Fibroblast of the aortic adventitia (primary cell): ENCODE results near the gene RWDD1. TPM values are rescaled to one million over a fixed set of nuclear protein-coding genes. Genes with fewer than 3 reads are reported as not detected.

ENCODE experiments used
- DNase-seq: peaks from one replicate; pipeline ENCODE4 v3.0.0-alpha.2; 2010; ENCODE audit warnings: low read depth
- H3K4me3 ChIP-seq: 2 replicates; pipeline ENCODE4 v1.5.1; 2011; ENCODE audit warnings: low read depth, mild to moderate bottlenecking, control low read depth, low read length, moderate library complexity
- total RNA-seq: library from RNA; depleted of rRNA; stranded (reverse); fragments of >200 nt; gene quantifications from 2 replicates; pipeline ENCODE4 v1.2.3, GENCODE V29; 2012; ENCODE audit warnings: low replicate concordance
- TF ChIP-seq, protein P1 (sequence below): IDR thresholded peaks from 2 replicates; pipeline ENCODE4 v1.5.1; 2011; ENCODE audit warnings: mild to moderate bottlenecking, low read length, control low read depth, inconsistent platforms; ENCODE audit not compliant: insufficient read depth

RWDD1 gene
- total RNA-seq, 1 donor = 66.9 TPM

DNA sequence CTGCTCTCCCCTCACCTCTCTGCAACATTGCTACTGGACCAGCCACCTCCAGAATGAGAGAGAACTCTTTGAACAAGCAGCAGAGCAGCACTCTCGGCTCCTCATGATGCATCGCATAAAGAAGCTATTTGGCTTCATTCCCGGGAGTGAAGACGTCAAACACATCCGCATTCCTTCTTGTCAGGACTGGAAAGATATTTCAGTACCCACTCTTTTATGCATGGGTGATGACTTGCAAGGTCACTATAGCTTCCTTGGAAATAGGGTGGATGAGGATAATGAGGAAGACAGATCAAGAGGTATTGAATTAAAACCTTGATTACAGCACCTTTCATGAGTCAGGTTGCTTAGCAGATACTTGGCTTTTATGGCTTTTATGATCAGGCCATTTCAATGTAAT, 13.4 kb upstream of the RWDD1 start:
- no peak overlapping the region for H3K4me3 ChIP-seq
- TF ChIP-seq, protein P1, sequence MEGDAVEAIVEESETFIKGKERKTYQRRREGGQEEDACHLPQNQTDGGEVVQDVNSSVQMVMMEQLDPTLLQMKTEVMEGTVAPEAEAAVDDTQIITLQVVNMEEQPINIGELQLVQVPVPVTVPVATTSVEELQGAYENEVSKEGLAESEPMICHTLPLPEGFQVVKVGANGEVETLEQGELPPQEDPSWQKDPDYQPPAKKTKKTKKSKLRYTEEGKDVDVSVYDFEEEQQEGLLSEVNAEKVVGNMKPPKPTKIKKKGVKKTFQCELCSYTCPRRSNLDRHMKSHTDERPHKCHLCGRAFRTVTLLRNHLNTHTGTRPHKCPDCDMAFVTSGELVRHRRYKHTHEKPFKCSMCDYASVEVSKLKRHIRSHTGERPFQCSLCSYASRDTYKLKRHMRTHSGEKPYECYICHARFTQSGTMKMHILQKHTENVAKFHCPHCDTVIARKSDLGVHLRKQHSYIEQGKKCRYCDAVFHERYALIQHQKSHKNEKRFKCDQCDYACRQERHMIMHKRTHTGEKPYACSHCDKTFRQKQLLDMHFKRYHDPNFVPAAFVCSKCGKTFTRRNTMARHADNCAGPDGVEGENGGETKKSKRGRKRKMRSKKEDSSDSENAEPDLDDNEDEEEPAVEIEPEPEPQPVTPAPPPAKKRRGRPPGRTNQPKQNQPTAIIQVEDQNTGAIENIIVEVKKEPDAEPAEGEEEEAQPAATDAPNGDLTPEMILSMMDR = no peak
- peak; percentile 95 for DNase-seq

DNA sequence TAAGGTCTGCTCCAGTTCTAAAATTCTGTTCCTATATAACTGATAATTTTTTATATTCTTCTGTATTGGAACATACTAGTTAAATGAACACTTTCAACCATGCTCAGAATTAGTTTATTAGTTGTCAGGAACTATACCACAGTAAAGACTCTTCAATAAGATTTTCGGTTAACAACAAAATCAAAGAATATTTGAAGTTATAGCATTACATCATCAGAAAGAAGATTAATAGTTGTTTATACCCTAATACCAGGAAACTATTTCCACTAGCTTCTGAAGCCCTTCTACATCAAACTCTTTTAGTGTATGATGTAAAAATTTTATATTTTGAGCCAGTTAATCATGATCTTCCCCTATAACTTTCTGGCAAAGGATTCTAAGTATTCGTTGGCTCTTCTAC, 11.2 kb upstream of the RWDD1 start:
- no peak for DNase-seq
- H3K4me3 ChIP-seq = no peak overlapping the region
- TF ChIP-seq, protein P1 = no peak

DNA sequence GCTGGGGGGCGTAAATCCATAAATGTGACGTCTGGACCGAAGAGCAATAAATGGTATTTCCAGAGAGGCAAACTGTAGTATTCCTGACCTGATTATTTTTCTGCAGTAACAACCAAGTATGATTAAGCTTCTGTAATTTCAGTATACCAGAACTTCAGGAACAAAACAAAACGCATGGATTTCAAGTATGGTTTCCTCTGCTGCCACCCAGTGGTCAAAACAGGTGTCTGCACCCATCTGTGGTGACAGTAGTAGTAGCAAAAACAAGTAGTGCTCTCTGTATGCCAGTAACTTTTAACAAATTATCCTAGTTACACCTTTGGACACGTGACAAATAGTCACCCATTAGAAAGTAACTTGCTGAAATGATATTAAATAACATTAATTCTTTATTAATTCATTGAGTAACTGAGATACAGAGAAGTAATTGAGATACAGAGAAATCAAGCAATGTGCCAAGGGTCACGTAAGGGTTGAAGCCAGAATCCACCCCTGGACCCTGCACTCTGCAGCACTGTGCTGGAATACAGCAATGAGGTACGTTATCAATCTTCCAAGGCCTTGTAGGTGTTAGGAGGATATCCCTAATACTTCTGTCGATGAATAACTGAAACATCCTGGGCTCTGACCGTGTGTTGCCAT, 9.8 kb upstream of the RWDD1 start:
- DNase-seq = peak; percentile 86
- H3K4me3 ChIP-seq = no peak overlapping the region

DNA sequence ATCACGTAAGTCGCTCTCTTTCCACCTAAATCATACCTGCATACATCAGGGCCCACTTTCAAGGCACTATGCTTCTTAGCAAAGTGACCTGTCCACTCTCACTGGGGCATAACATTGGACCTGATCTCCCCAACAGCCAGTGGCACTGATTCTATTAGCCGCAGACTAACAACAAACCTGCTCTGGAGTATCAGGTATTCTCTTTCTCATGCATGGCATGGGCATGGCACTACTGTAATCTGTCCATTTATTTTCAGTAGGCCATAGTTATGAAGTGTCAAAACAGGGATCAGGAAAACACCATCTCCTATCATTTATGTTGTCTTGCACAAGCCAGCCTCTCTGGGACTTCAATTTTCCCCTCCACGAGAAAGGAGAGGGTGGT, 9.3 kb upstream of the RWDD1 start:
- no peak overlapping the region for H3K4me3 ChIP-seq
- no peak for DNase-seq
- TF ChIP-seq, protein P1 = no peak

More for the DNA sequence above, 9.8 kb upstream of the RWDD1 start:
- TF ChIP-seq, protein P1 = peak; percentile 93

DNA sequence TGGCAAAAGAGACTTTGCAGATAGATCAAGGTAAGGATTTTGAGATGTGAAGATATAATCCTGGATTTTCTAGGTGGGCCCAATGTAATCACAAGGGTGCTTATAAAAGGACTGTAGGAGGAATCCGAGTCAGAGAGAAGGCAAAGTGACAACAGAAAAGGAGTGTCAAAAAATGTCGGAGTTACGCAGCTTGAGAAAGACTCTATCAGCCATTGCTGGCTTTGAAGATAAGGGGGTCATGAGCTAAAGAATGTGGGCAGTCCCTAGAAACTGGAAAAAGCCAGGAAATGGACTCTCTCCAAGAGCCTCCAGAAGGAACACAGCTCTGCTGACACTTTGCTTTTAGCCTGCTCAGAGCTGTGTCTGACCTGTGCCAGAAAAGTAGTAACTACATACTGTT, 8.7 kb upstream of the RWDD1 start:
- DNase-seq = peak; percentile 61

DNA sequence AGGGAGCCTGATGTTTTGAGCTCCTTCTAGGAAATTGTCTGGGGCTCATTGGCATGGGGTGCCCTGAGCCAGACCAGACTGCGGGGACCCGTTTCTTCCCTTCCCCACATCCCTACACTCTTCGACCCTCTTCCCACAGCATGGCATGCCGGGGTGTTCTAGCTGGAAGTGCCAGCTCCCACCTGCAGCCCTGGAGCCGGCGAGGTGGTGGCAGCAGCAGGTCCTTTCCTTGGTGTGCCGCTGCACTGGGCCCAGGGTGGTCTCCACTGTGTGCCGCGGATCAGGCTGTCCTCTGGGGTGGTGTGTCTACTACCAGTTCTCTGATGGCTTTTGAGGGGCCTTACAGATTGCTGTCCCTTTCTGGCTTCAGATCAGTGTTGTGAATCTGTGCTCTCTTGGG, 7.5 kb upstream of the RWDD1 start:
- TF ChIP-seq, protein P1 = no peak
- H3K4me3 ChIP-seq = no peak overlapping the region

More for the DNA sequence above, 8.7 kb upstream of the RWDD1 start:
- TF ChIP-seq, protein P1 = no peak
- no peak overlapping the region for H3K4me3 ChIP-seq

DNA sequence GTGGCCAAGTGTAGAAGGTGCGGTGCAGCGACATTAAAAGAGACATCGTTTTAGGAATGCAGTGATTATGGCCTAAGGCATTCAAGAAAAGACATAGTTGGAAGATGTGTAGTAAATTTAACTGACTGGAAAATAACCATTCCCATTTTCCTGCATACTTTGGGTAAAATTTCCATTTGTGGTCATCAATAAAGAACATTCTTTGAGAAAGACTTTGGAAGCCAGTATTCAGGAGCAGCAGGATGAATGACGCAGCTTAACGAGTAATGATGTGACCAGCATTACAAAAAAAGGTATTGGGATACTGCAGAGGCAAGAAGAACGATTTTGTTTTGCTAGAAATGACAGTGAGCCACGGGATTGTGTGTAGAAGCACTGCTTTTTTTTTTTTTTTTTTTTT, 7.0 kb upstream of the RWDD1 start:
- DNase-seq = no peak
- H3K4me3 ChIP-seq = no peak overlapping the region
- TF ChIP-seq, protein P1 = no peak

More for the DNA sequence above, 7.5 kb upstream of the RWDD1 start:
- DNase-seq = no peak
